K562 (cell line): ENCODE data around the gene HNRNPLL. TPM values are rescaled to one million over a fixed set of nuclear protein-coding genes. Genes with fewer than 3 reads are reported as not detected.

Source experiments
- BCL6 ChIP-seq: fragments of 250-450 bp; sonication (Bioruptor Pico); IDR thresholded peaks from 2 replicates; pipeline ENCODE4 v1.4.0; 2020
- BDP1 ChIP-seq: IDR thresholded peaks from 3 replicates; pipeline ENCODE4 v1.6.1; 2011; ENCODE audit not compliant: insufficient read length, insufficient read depth
- CHD1 ChIP-seq: fragments of 200-600 bp; sonication (generic); IDR thresholded peaks from one replicate; pipeline ENCODE4 v1.6.1; 2012; ENCODE audit warnings: mild to moderate bottlenecking, moderate library complexity, low read length, inconsistent platforms
- HOMEZ ChIP-seq: fragments of 250-450 bp; sonication (Bioruptor Pico); IDR thresholded peaks from 2 replicates; pipeline ENCODE4 v1.4.0; 2020; ENCODE audit warnings: mild to moderate bottlenecking, moderate library complexity
- KLF6 ChIP-seq: fragments of 250-450 bp; sonication (Bioruptor Pico); IDR thresholded peaks from 2 replicates; pipeline ENCODE4 v1.4.0; 2020; ENCODE audit warnings: mild to moderate bottlenecking, moderate library complexity, borderline replicate concordance
- L3MBTL2 ChIP-seq: fragments of 450-650 bp; IDR thresholded peaks from 2 replicates; pipeline ENCODE4 v1.6.1; 2016; ENCODE audit warnings: mild to moderate bottlenecking, moderate library complexity
- RAD21 ChIP-seq, 2 experiments: fragments of 250-450 bp in 1 of 2; fragments of 450-650 bp in 1 of 2; sonication (Bioruptor Pico) in 1 of 2; formaldehyde crosslinking in 1 of 2; IDR thresholded peaks in 1 of 2; conservative IDR thresholded peaks in 1 of 2; 2 replicates each; pipeline versions ENCODE4 v1.4.0 to v1.8.0; 2020 to 2022; ENCODE audit warnings: mild to moderate bottlenecking in 2 of 2, moderate library complexity in 1 of 2
- RUNX1 ChIP-seq: sonication (generic); IDR thresholded peaks from 2 replicates; pipeline ENCODE4 v1.6.1; 2016; ENCODE audit warnings: antibody characterized with exemption, low read depth
- SETDB1 ChIP-seq: IDR thresholded peaks from one replicate; pipeline ENCODE4 v1.6.1; 2012; ENCODE audit warnings: low read length, control low read depth, inconsistent platforms
- SMAD4 ChIP-seq: fragments of 250-450 bp; sonication (Bioruptor Pico); conservative IDR thresholded peaks from 2 replicates; pipeline ENCODE4 v1.8.0; 2021; ENCODE audit warnings: inconsistent platforms, mild to moderate bottlenecking, moderate library complexity
- ZZZ3 ChIP-seq: fragments of 450-650 bp; IDR thresholded peaks from 2 replicates; pipeline ENCODE4 v1.6.1; 2016; ENCODE audit warnings: antibody characterized with exemption, mild to moderate bottlenecking, moderate library complexity
- polyA plus RNA-seq, 8 experiments: library from polyadenylated mRNA; depleted of rRNA in 4 of 8; stranded (reverse) in 5 of 8; unstranded in 3 of 8; fragments of >200 nt; fragmentation: Nextera tagmentation in 2 of 8; fragmentation: Illumina TruSeq in 1 of 8; extraction: Ambion mirVana in 2 of 8; extraction: Trizol in 1 of 8; gene quantifications; 2 replicates each; pipeline versions ENCODE4 v1.2.1 to v1.2.3, GENCODE V29; 2011 to 2014; ENCODE audit warnings: inconsistent platforms in 1 of 8, missing spikeins in 1 of 8
- total RNA-seq, 7 experiments: library from RNA; depleted of rRNA in 6 of 7; stranded (reverse); fragments of >200 nt in 6 of 7; fragmentation: Illumina TruSeq in 2 of 7; extraction: Trizol in 2 of 7; gene quantifications; 2 replicates each; pipeline versions ENCODE4 v1.2.1 to v1.2.3, GENCODE V29; 2011 to 2021; ENCODE audit warnings: low replicate concordance in 1 of 7
- TF ChIP-seq, protein P1 (sequence below): fragments of 450-650 bp; formaldehyde crosslinking; IDR thresholded peaks from 2 replicates; pipeline ENCODE4 v1.4.0; 2020; ENCODE audit warnings: mild to moderate bottlenecking
- TF ChIP-seq, protein P2 (sequence below), 2 experiments: fragments of 450-650 bp; IDR thresholded peaks; 2 replicates each; pipeline ENCODE4 v1.6.1; 2016; ENCODE audit warnings: mild to moderate bottlenecking in 2 of 2, borderline replicate concordance in 1 of 2, low read depth in 1 of 2, moderate library complexity in 1 of 2

The HNRNPLL gene
- total and polyA plus RNA-seq, 9 of the 15 experiments (the other 6 are each of a cell fraction or from before 2014, with no cell fraction given): 19.8 to 135 (median 57.8) TPM

GRCh38 chr2:38603402-38604290 is 918 bp upstream of the HNRNPLL start (continued):
- TF ChIP-seq, protein P1, sequence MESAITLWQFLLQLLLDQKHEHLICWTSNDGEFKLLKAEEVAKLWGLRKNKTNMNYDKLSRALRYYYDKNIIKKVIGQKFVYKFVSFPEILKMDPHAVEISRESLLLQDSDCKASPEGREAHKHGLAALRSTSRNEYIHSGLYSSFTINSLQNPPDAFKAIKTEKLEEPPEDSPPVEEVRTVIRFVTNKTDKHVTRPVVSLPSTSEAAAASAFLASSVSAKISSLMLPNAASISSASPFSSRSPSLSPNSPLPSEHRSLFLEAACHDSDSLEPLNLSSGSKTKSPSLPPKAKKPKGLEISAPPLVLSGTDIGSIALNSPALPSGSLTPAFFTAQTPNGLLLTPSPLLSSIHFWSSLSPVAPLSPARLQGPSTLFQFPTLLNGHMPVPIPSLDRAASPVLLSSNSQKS: no peak
- TF ChIP-seq BCL6 (CRISPR knock-in tag): no peak
- peak; percentile 87 to 92 for TF ChIP-seq RAD21 (CRISPR knock-in tag; conservative IDR thresholded peaks at IDR 0.05 in 1 of 2, IDR thresholded peaks at IDR 0.05 in 1 of 2)
- TF ChIP-seq SETDB1: no peak
- TF ChIP-seq SMAD4 (CRISPR knock-in tag): 0 out of 2 replicates have a peak, but pooled peaks have one; percentile 8
- TF ChIP-seq RUNX1: no peak
- no peak for TF ChIP-seq HOMEZ (CRISPR knock-in tag)
- TF ChIP-seq CHD1: peak; percentile 27
- no peak for TF ChIP-seq ZZZ3
- TF ChIP-seq KLF6 (CRISPR knock-in tag): no peak
- no peak for TF ChIP-seq BDP1
- TF ChIP-seq L3MBTL2: peak; percentile 79
- TF ChIP-seq, protein P2, sequence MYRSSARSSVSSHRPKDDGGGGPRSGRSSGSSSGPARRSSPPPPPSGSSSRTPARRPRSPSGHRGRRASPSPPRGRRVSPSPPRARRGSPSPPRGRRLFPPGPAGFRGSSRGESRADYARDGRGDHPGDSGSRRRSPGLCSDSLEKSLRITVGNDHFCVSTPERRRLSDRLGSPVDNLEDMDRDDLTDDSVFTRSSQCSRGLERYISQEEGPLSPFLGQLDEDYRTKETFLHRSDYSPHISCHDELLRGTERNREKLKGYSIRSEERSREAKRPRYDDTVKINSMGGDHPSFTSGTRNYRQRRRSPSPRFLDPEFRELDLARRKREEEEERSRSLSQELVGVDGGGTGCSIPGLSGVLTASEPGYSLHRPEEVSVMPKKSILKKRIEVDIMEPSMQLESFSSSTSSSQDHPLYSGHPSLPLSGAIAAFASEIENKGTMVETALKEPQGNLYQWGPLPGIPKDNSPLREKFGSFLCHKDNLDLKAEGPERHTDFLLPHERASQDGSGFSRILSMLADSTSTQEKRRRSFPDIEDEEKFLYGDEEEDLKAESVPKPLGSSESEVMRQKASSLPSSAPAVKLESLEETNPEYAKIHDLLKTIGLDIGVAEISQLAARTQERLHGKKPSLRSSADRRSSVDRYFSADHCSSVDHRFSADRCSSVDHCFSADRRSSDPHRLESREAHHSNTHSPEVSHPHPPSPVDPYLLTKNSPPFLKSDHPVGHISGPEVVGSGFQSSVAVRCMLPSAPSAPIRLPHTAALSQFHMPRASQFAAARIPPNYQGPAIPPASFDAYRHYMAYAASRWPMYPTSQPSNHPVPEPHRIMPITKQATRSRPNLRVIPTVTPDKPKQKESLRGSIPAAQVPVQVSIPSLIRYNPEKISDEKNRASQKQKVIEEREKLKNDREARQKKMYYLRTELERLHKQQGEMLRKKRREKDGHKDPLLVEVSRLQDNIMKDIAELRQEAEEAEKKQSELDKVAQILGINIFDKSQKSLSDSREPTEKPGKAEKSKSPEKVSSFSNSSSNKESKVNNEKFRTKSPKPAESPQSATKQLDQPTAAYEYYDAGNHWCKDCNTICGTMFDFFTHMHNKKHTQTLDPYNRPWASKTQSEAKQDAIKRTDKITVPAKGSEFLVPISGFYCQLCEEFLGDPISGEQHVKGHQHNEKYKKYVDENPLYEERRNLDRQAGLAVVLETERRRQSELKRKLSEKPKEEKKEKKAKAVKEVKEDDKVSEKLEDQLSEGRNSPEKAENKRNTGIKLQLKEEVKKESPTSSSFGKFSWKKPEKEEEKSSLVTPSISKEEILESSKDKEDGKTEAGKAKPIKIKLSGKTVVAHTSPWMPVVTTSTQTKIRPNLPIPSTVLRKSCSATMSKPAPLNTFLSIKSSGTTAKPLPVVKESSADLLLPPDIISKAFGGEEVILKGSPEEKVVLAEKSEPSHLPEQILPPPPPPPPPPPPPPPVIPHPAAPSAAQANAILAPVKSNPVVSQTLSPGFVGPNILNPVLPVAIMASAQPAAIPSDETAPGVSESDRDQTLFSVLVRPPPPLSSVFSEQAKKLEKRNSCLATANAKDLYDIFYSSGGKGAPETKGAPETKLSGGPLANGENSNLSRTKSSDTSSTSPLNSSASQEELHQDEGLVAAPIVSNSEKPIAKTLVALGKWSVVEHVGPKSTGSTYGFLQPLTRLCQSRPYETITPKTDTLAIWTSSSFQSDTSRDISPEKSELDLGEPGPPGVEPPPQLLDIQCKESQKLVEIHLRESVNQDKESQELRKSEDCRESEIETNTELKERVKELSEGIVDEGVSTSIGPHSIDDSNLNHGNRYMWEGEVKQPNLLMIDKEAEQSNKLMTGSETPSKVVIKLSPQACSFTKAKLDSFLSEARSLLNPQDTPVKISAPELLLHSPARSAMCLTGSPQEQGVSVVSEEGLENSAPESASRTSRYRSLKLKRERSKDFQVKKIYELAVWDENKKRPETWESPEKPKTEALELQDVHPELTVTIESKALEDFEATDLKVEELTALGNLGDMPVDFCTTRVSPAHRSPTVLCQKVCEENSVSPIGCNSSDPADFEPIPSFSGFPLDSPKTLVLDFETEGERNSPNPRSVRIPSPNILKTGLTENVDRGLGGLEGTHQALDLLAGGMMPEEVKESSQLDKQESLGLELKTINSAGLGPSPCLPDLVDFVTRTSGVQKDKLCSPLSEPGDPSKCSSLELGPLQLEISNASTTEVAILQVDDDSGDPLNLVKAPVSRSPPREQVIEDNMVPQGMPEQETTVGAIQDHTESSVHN (IDR thresholded peaks at IDR 0.05; ENCODE audit: borderline replicate concordance in 1 of 2, low read depth in 1 of 2): no peak
